Mesendoderm (in vitro differentiated cells): Measurements from ENCODE around the gene BICRA.
"Not testable (repeated sequence)": the region's sequence is repeated elsewhere in the genome, so short reads cannot be mapped to it uniquely, and the experiment has no call there.

ENCODE experiments used
- DNase-seq: peaks from one replicate; pipeline ENCODE4 v3.0.0; 2013
- H2AK5ac ChIP-seq: 2 replicates; pipeline ENCODE4 v1.6.1; 2013; ENCODE audit warnings: low read length, inconsistent platforms
- H2BK120ac ChIP-seq: 2 replicates; pipeline ENCODE4 v1.6.1; 2013; ENCODE audit warnings: low read depth, mild to moderate bottlenecking, low read length, moderate library complexity, mixed read lengths
- H2BK15ac ChIP-seq: replicated peaks from 2 replicates; pipeline ENCODE4 v1.6.1; 2013; ENCODE audit warnings: low read depth, mild to moderate bottlenecking, moderate library complexity
- H2BK5ac ChIP-seq: 2 replicates; pipeline ENCODE4 v1.6.1; 2013; ENCODE audit warnings: low read length, inconsistent platforms
- H3K18ac ChIP-seq: 2 replicates; pipeline ENCODE4 v1.6.1; 2013; ENCODE audit warnings: mild to moderate bottlenecking, low read length, mixed read lengths
- H3K23ac ChIP-seq: one replicate; pipeline ENCODE4 v1.6.1; 2013; ENCODE audit warnings: low read length
- H3K27ac ChIP-seq: 2 replicates; pipeline ENCODE4 v1.5.1; 2013; ENCODE audit warnings: low read depth, mild to moderate bottlenecking, inconsistent platforms, low read length, moderate library complexity
- H3K27me3 ChIP-seq: 2 replicates; pipeline ENCODE4 v1.6.1; 2013; ENCODE audit warnings: low read length, control low read depth, mild to moderate bottlenecking, inconsistent platforms; ENCODE audit not compliant: insufficient read depth, poor library complexity
- H3K36me3 ChIP-seq: 2 replicates; pipeline ENCODE4 v1.6.1; 2013; ENCODE audit warnings: low read length, inconsistent platforms; ENCODE audit not compliant: control insufficient read depth, insufficient read depth
- H3K4ac ChIP-seq: one replicate; pipeline ENCODE4 v1.6.1; 2013; ENCODE audit warnings: low read depth, mild to moderate bottlenecking, low read length, moderate library complexity
- H3K4me1 ChIP-seq: 2 replicates; pipeline ENCODE4 v1.6.1; 2013; ENCODE audit warnings: low read depth, low read length, inconsistent platforms; ENCODE audit not compliant: control insufficient read depth
- H3K4me2 ChIP-seq: 2 replicates; pipeline ENCODE4 v1.6.1; 2013; ENCODE audit warnings: low read length
- H3K4me3 ChIP-seq: 2 replicates; pipeline ENCODE4 v1.5.1; 2013; ENCODE audit warnings: mild to moderate bottlenecking, low read length
- H3K56ac ChIP-seq: one replicate; pipeline ENCODE4 v1.6.1; 2013; ENCODE audit warnings: low read length
- H3K79me1 ChIP-seq: 2 replicates; pipeline ENCODE4 v1.6.1; 2013; ENCODE audit warnings: low read length, inconsistent platforms
- H3K79me2 ChIP-seq: 2 replicates; pipeline ENCODE4 v1.6.1; 2013; ENCODE audit warnings: mild to moderate bottlenecking, low read length; ENCODE audit not compliant: control insufficient read depth, insufficient read depth
- H3K9ac ChIP-seq: 2 replicates; pipeline ENCODE4 v1.6.1; 2013; ENCODE audit warnings: low read length, inconsistent platforms
- H4K5ac ChIP-seq: one replicate; pipeline ENCODE4 v1.6.1; 2013; ENCODE audit warnings: low read length
- H4K8ac ChIP-seq: one replicate; pipeline ENCODE4 v1.6.1; 2013; ENCODE audit warnings: low read depth, mild to moderate bottlenecking, control low read depth, low read length, moderate library complexity
- WGBS: extraction: QIAGEN DNeasy Blood & Tissue Kit; methylation state at CpG from one replicate; pipeline ENCODE4 v1.1.7; 2013; ENCODE audit warnings: low lambda C conversion rate, missing lambda C conversion rate; ENCODE audit not compliant: insufficient coverage; ENCODE audit errors: extremely low coverage; 5-methylcytosine and 5-hydroxymethylcytosine counted together

Gene BICRA

GRCh38 chr19:47713046-47714021 is 104.4 kb downstream of the BICRA start, which contains the start of gene EHD2:
Gene EHD2, plus strand, starts transcription at chr19:47713422. Its CDS starts 3,191 bp downstream, at chr19:47716613.
- H2BK5ac ChIP-seq, result no peak within 1 kb of the TSS
- H3K18ac ChIP-seq, result no peak within 1 kb of the TSS
- peak within 1 kb of the TSS; percentile 56 for H3K4me3 ChIP-seq
- H3K79me1 ChIP-seq, result no peaks in the 10 kb centered on the region
- H4K8ac ChIP-seq, result no peak within 1 kb of the TSS
- no peak within 1 kb of the TSS for H2BK15ac ChIP-seq
- peak within 1 kb of the TSS; percentile 55 for H3K4me2 ChIP-seq
- H3K9ac ChIP-seq, result peak within 1 kb of the TSS; percentile 76
- no peak within 1 kb of the TSS for H3K4ac ChIP-seq
- H3K79me2 ChIP-seq, result no peaks in the 10 kb centered on the region
- no peak within 1 kb of the TSS for H2AK5ac ChIP-seq
- no peaks in the 10 kb centered on the region for H3K4me1 ChIP-seq
- no peaks in the 10 kb centered on the region for H3K36me3 ChIP-seq
- no CpG with 5 or more reads among the region's 52 CpGs for WGBS
- H4K5ac ChIP-seq, result no peak within 1 kb of the TSS
- no peaks in the 10 kb centered on the region for H3K27me3 ChIP-seq
- H3K27ac ChIP-seq, result no peak within 1 kb of the TSS
- no peak within 1 kb of the TSS for H2BK120ac ChIP-seq
- peak; percentile 55 for DNase-seq
- H3K56ac ChIP-seq, result peak within 1 kb of the TSS; percentile 90
- no peak within 1 kb of the TSS for H3K23ac ChIP-seq

DNA sequence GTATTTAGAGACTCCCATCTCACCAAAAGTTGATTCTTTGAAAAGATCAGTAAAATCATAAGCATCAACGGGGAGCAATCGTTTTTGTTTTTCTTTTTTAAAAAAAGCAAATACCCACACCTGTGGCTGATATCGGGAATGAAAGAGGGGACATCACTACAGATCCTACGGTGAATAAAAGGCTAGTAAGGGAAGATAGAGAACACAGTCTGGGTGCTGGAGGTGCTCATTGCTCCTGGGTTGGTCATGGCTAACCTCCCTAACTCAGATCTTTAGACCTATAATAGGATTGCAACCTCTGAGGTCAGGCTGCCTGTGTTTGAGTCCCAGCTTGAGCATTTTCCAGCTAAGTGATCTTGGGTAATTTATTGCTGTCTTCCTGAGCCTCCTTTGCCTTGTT is 105.4 kb downstream of the BICRA start:
- Histone ChIP-seq H2BK120ac (no peak overlapping the region), H3K4me3 (no peak overlapping the region), H2AK5ac (no peak overlapping the region), H3K36me3 (no peaks in the 10 kb centered on the region), H3K79me1 (no peaks in the 10 kb centered on the region), H3K27me3 (no peaks in the 10 kb centered on the region), H3K4me2 (no peak overlapping the region), H3K56ac (no peak overlapping the region), H3K18ac (no peak overlapping the region), H3K23ac (no peak overlapping the region), H3K27ac (no peak overlapping the region), H3K9ac (no peak overlapping the region), H3K4ac (no peak overlapping the region), H4K8ac (no peak overlapping the region), H4K5ac (no peak overlapping the region), H3K4me1 (no peaks in the 10 kb centered on the region), H2BK15ac (no peak overlapping the region), H2BK5ac (no peak overlapping the region), H3K79me2 (no peaks in the 10 kb centered on the region)
- no CpG with 5 or more reads among the region's 4 CpGs for WGBS
- DNase-seq, result peak; percentile 45

- not testable (repeated sequence) for H3K27me3 ChIP-seq, DNase-seq, H2BK5ac ChIP-seq, H4K8ac ChIP-seq, H3K36me3 ChIP-seq, H3K18ac ChIP-seq, H3K79me2 ChIP-seq, H2BK15ac ChIP-seq, H3K4me3 ChIP-seq, H2BK120ac ChIP-seq, H3K9ac ChIP-seq, H3K4ac ChIP-seq, H3K56ac ChIP-seq, H3K23ac ChIP-seq, H4K5ac ChIP-seq, H3K4me1 ChIP-seq, H2AK5ac ChIP-seq, H3K4me2 ChIP-seq, H3K27ac ChIP-seq, H3K79me1 ChIP-seq
Observed at GRCh38 chr19:47714855-47715254, 105.9 kb downstream of the BICRA start.

DNA sequence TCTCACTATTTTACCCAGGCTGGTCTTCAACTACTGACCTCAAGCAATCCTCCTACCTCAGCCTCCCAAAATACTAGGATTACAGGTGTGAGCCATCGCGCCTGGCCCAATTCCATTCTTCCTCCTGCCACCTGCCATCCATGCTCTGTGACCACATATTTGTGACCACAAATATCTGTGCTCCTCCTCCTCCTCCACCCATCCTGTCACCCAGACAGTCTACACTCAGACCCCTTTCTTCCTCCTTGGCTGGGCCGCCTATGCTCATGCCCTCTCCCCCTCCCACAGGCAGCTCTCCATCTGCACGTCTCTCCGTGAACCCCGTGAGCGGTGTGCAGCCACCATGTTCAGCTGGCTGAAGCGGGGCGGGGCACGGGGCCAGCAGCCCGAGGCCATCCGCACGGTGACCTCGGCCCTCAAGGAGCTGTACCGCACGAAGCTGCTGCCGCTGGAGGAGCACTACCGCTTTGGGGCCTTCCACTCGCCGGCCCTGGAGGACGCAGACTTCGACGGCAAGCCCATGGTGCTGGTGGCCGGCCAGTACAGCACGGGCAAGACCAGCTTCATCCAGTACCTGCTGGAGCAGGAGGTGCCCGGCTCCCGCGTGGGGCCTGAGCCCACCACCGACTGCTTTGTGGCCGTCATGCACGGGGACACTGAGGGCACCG is 107.5 kb downstream of the BICRA start:
- no CpG with 5 or more reads among the region's 32 CpGs for WGBS
- DNase-seq, result no peak
- H3K4me2 ChIP-seq, result no peak overlapping the region
- no peak overlapping the region for H3K56ac ChIP-seq
- H3K79me1 ChIP-seq, result no peaks in the 10 kb centered on the region
- no peak overlapping the region for H2BK120ac ChIP-seq
- no peak overlapping the region for H2AK5ac ChIP-seq
- no peaks in the 10 kb centered on the region for H3K36me3 ChIP-seq
- no peak overlapping the region for H3K4me3 ChIP-seq
- no peak overlapping the region for H3K27ac ChIP-seq
- H3K18ac ChIP-seq, result no peak overlapping the region
- no peaks in the 10 kb centered on the region for H3K4me1 ChIP-seq
- H2BK15ac ChIP-seq, result no peak overlapping the region
- H3K27me3 ChIP-seq, result no peaks in the 10 kb centered on the region
- H3K79me2 ChIP-seq, result no peaks in the 10 kb centered on the region
- H4K5ac ChIP-seq, result no peak overlapping the region
- H2BK5ac ChIP-seq, result no peak overlapping the region
- no peak overlapping the region for H3K9ac ChIP-seq
- H4K8ac ChIP-seq, result no peak overlapping the region
- H3K4ac ChIP-seq, result no peak overlapping the region
- H3K23ac ChIP-seq, result no peak overlapping the region

DNA sequence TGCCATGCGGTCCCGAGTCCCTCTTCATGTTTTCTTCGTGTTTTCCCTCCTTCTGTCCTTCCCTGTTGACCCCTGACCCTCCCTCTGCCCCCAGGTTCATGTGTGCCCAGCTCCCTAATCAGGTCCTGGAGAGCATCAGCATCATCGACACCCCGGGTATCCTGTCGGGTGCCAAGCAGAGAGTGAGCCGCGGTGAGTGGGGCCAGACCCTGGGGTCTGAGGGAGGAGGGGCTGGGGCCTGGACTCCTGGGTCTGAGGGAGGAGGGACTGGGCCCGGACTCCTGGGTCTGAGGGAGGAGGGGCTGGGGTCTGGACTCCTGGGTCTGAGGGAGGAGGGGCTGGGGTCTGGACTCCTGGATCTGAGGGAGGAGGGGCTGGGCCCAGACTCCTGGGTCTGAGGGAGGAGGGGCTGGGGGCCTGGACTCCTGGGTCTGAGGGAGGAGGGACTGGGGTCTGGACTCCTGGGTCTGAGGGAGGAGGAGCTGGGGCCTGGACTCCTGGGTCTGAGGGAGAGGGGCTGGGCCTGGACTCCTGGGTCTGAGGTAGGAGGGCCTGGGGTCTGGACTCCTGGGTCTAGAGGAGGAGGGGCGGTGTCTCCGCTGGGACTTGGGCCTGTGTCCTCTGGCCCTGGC is 109.6 kb downstream of the BICRA start:
- not testable (repeated sequence) for H2BK5ac ChIP-seq, H3K79me1 ChIP-seq, H3K4ac ChIP-seq, H3K36me3 ChIP-seq, H4K5ac ChIP-seq, H3K4me3 ChIP-seq, H4K8ac ChIP-seq, H3K56ac ChIP-seq, H2BK15ac ChIP-seq, H3K18ac ChIP-seq, H3K9ac ChIP-seq, H3K23ac ChIP-seq, H3K27ac ChIP-seq, H3K4me1 ChIP-seq, H3K27me3 ChIP-seq, H3K79me2 ChIP-seq, H2BK120ac ChIP-seq, DNase-seq, H3K4me2 ChIP-seq, H2AK5ac ChIP-seq
- WGBS, result no CpG with 5 or more reads among the region's 11 CpGs
